Measurements from ENCODE around the gene UBXN6. TPM values are rescaled to one million over a fixed set of nuclear protein-coding genes. Genes with fewer than 3 reads are reported as not detected.

The UBXN6 gene
- total RNA-seq, 1 donor from 2014 or later = 96.8 TPM

DNA sequence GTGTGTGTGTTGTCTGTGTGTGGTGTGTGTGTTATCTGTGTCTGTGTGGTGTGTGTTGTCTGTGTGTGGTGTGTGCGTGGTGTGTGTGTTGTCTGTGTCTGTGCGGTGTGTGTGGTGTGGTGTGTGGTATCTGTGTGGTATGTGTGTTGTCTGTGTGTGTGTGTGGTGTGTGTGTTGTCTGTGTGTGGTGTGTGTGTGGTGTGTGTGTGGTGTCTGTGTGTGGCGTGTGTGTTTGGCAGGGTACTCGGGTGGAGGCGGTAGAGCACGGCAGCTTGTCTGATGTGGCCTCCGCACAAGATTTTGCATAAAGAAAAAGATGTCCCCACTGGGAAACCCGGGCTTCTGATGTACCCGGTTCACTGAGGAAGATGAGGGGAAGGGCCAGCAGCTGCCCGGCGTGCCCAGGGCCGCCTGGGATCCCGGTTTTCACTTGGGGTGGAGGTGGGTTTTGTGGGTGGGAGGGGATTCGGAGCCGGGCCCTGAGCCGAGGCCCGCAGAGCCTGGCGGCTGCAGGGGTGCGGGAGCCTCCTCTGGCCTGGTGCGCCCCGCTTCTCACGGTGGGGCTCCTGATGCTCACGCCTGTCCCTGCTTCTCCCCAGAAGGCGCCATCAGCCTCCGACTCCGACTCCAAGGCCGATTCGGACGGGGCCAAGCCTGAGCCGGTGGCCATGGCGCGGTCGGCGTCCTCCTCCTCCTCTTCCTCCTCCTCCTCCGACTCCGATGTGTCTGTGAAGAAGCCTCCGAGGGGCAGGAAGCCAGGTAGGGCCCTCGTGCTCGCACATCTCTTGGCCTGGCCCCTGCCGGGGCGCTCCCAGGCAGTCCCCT, 35.7 kb upstream of the UBXN6 start:
- peaks cover 16% of the 10 kb centered on the region for H3K36me3 Mint-ChIP-seq (ENCODE audit: unreplicated experiment)
- DNase-seq (ENCODE audit: extremely low spot score, unreplicated experiment) = peak; percentile 82
- no peaks in the 10 kb centered on the region for H3K9me3 Mint-ChIP-seq (ENCODE audit: unreplicated experiment)
- TF ChIP-seq, protein P1, sequence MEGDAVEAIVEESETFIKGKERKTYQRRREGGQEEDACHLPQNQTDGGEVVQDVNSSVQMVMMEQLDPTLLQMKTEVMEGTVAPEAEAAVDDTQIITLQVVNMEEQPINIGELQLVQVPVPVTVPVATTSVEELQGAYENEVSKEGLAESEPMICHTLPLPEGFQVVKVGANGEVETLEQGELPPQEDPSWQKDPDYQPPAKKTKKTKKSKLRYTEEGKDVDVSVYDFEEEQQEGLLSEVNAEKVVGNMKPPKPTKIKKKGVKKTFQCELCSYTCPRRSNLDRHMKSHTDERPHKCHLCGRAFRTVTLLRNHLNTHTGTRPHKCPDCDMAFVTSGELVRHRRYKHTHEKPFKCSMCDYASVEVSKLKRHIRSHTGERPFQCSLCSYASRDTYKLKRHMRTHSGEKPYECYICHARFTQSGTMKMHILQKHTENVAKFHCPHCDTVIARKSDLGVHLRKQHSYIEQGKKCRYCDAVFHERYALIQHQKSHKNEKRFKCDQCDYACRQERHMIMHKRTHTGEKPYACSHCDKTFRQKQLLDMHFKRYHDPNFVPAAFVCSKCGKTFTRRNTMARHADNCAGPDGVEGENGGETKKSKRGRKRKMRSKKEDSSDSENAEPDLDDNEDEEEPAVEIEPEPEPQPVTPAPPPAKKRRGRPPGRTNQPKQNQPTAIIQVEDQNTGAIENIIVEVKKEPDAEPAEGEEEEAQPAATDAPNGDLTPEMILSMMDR (IDR thresholded peaks at IDR 0.05) = no peak
- no peaks in the 10 kb centered on the region for H3K4me1 Mint-ChIP-seq (ENCODE audit: unreplicated experiment)
- H3K27me3 Mint-ChIP-seq (ENCODE audit: unreplicated experiment) = no peaks in the 10 kb centered on the region
- H3K4me3 Mint-ChIP-seq (ENCODE audit: unreplicated experiment) = no peak overlapping the region
- no peak overlapping the region for H3K27ac Mint-ChIP-seq (ENCODE audit: unreplicated experiment)

DNA sequence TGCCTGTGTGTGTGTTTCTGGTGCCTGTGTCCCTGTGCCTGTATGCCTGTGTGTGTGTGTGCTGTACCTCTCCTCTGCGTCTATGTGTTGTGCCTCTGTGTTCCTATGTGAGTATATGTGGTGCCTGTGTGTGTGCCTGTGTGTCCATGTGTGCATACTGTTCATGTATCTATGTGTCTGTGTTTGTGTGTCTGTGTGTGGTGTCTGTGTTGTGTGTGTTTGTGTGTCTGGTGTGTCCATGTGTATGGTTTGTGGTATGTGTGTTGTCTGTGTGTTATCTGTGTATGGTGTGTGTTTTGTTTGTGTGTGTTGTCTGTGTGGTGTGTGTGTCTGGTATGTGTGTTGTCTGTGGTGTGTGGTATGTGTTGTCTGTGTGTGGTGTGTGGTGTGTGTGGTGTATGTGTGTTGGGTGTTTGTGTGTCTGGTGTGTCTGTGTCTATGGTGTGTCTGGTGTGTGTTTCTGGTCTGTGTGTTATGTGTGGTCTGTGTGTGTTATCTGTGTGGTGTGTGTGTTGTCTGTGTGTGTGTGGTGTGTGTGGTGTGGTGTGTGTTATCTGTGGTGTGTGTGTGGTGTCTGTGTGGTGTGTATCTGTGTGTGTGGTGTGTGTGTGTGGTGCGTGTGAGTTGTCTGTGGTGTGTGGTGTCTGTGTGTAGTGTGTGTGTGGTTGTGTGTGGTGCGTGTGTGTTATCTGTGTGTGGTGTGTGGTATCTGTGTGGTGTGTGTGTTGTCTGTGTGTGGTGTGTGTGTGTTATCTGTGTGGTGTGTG, 34.9 kb upstream of the UBXN6 start:
- TF ChIP-seq, protein P1 (IDR thresholded peaks at IDR 0.05) = no peak
- H3K36me3 Mint-ChIP-seq (ENCODE audit: unreplicated experiment) = peaks cover 15% of the 10 kb centered on the region
- H3K9me3 Mint-ChIP-seq (ENCODE audit: unreplicated experiment) = no peaks in the 10 kb centered on the region
- no peaks in the 10 kb centered on the region for H3K4me1 Mint-ChIP-seq (ENCODE audit: unreplicated experiment)
- no peak overlapping the region for H3K4me3 Mint-ChIP-seq (ENCODE audit: unreplicated experiment)
- no peak for DNase-seq (ENCODE audit: extremely low spot score, unreplicated experiment)
- H3K27ac Mint-ChIP-seq (ENCODE audit: unreplicated experiment) = no peak overlapping the region
- H3K27me3 Mint-ChIP-seq (ENCODE audit: unreplicated experiment) = no peaks in the 10 kb centered on the region

DNA sequence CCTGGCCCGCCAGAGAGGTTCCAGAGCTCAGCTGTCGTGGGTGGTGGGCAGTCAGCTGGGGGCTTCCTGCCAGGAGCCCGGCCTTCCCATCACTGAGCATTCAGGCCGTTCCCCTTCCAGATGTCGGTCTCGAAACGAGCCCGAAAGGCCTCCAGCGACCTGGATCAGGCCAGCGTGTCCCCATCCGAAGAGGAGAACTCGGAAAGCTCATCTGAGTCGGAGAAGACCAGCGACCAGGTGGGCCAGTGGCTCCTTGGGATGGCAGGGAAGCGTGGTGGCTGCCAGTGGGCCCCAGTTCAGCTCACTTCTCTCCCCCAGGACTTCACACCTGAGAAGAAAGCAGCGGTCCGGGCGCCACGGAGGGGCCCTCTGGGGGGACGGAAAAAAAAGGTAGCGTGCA, 33.9 kb upstream of the UBXN6 start:
- Mint-ChIP-seq H3K27ac (ENCODE audit: unreplicated experiment) (no peak overlapping the region), H3K27me3 (ENCODE audit: unreplicated experiment) (no peaks in the 10 kb centered on the region)
- DNase-seq (ENCODE audit: extremely low spot score, unreplicated experiment) = no peak

DNA sequence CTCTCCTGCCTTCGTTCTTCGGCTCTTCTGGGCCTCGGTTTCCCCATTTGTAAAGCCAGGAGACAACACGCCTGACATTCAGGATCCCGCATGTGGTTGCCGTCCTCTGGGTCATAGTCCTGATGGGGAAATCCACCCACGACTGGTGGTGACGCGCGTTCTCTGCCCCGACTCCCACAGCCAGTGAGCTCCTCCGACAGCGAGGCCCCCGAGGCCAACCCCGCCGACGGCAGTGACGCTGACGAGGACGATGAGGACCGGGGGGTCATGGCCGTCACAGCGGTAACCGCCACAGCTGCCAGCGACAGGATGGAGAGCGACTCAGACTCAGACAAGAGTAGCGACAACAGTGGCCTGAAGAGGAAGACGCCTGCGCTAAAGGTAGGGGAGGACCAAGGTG, 30.9 kb upstream of the UBXN6 start:
- Mint-ChIP-seq H3K4me1 (ENCODE audit: unreplicated experiment) (no peaks in the 10 kb centered on the region), H3K36me3 (ENCODE audit: unreplicated experiment) (peaks cover 24% of the 10 kb centered on the region), H3K4me3 (ENCODE audit: unreplicated experiment) (no peak overlapping the region), H3K9me3 (ENCODE audit: unreplicated experiment) (no peaks in the 10 kb centered on the region), H3K27me3 (ENCODE audit: unreplicated experiment) (no peaks in the 10 kb centered on the region), H3K27ac (ENCODE audit: unreplicated experiment) (no peak overlapping the region)
- no peak for DNase-seq (ENCODE audit: extremely low spot score, unreplicated experiment)
- TF ChIP-seq, protein P1 (IDR thresholded peaks at IDR 0.05) = no peak

More for the DNA sequence above, 33.9 kb upstream of the UBXN6 start:
- TF ChIP-seq, protein P1 (IDR thresholded peaks at IDR 0.05) = no peak
- no peaks in the 10 kb centered on the region for H3K9me3 Mint-ChIP-seq (ENCODE audit: unreplicated experiment)
- H3K4me1 Mint-ChIP-seq (ENCODE audit: unreplicated experiment) = no peaks in the 10 kb centered on the region
- no peak overlapping the region for H3K4me3 Mint-ChIP-seq (ENCODE audit: unreplicated experiment)
- H3K36me3 Mint-ChIP-seq (ENCODE audit: unreplicated experiment) = peaks cover 18% of the 10 kb centered on the region

DNA sequence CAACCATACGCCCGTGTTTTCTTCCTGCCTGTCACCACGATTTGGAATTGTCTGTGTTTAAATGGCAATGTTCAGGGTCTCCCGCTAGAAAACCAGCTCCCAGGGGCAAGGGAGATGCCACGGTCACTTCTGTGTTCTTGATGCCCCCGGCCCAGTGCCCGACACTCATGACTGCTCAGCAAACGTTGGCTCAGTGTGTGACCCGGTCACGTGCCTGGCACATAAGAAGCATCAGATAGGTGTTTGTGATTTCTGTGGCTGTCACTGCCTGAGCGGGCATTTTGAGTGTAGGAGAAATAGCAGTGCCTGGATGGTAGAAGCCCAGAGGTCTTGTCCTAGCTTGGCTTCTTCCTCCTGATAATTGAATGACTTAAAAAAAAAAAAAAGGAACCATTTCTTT, 30.0 kb upstream of the UBXN6 start:
- Mint-ChIP-seq H3K27me3 (ENCODE audit: unreplicated experiment) (no peaks in the 10 kb centered on the region), H3K27ac (ENCODE audit: unreplicated experiment) (no peak overlapping the region), H3K36me3 (ENCODE audit: unreplicated experiment) (peaks cover 26% of the 10 kb centered on the region), H3K4me1 (ENCODE audit: unreplicated experiment) (no peaks in the 10 kb centered on the region), H3K9me3 (ENCODE audit: unreplicated experiment) (no peaks in the 10 kb centered on the region), H3K4me3 (ENCODE audit: unreplicated experiment) (no peak overlapping the region)
- no peak for DNase-seq (ENCODE audit: extremely low spot score, unreplicated experiment)
- TF ChIP-seq, protein P1 (IDR thresholded peaks at IDR 0.05) = no peak

Measured in osteocyte (in vitro differentiated cells).